Lung (tissue), 12 donors: ENCODE measurements around the gene CACNB4. TPM values are rescaled to one million over a fixed set of nuclear protein-coding genes. Genes with fewer than 3 reads are reported as not detected.
A peak's percentile ranks its signal among the peaks of the same experiment; 100 is the strongest.

Source experiments
- ATAC-seq: fragments of 200-7000 bp; cut with Tn5 transposase; one replicate; pipeline ENCODE4 v1.9.1; 2020; ENCODE audit warnings: moderate number of reproducible peaks; ENCODE audit not compliant: insufficient read depth, low FRiP score
- DNase-seq, 3 donors: peaks; one replicate each; pipeline ENCODE4 v3.0.0-alpha.2; 2013 to 2017
- H3K27ac ChIP-seq, 2 donors: one replicate each; pipeline ENCODE4 v1.5.1; 2013; ENCODE audit warnings: mild to moderate bottlenecking in 2 of 2, moderate library complexity in 2 of 2, control low read depth in 1 of 2, inconsistent platforms in 1 of 2, low read depth in 1 of 2, low read length in 1 of 2
- H3K27me3 ChIP-seq, 3 donors: one replicate each; pipeline ENCODE4 v1.5.1; 2013; ENCODE audit warnings: low read length in 2 of 3; ENCODE audit not compliant: control insufficient read depth in 3 of 3, insufficient read depth in 3 of 3
- H3K36me3 ChIP-seq, 4 donors: one replicate each; pipeline ENCODE4 v1.5.1; 2013; ENCODE audit warnings: low read length in 4 of 4, mild to moderate bottlenecking in 1 of 4, moderate library complexity in 1 of 4; ENCODE audit not compliant: control insufficient read depth in 4 of 4, insufficient read depth in 4 of 4
- H3K4me1 ChIP-seq, 5 donors: one replicate each; pipeline ENCODE4 v1.5.1; 2013; ENCODE audit warnings: low read length in 5 of 5, mild to moderate bottlenecking in 2 of 5, moderate library complexity in 1 of 5; ENCODE audit not compliant: control insufficient read depth in 5 of 5, insufficient read depth in 5 of 5
- H3K4me3 ChIP-seq: one replicate; pipeline ENCODE4 v1.5.1; 2013; ENCODE audit warnings: mild to moderate bottlenecking, control low read depth, moderate library complexity
- H3K9ac ChIP-seq, 2 donors: one replicate each; pipeline ENCODE4 v1.5.1; 2013; ENCODE audit warnings: low read length in 2 of 2, control low read depth in 1 of 2; ENCODE audit not compliant: insufficient read depth in 1 of 2
- H3K9me3 ChIP-seq, 4 donors: one replicate each; pipeline ENCODE4 v1.5.1; 2013; ENCODE audit warnings: low read length in 3 of 4, mild to moderate bottlenecking in 1 of 4, moderate library complexity in 1 of 4; ENCODE audit not compliant: control insufficient read depth in 4 of 4, insufficient read depth in 3 of 4
- WGBS, 2 donors: extraction: QIAGEN DNeasy Blood & Tissue Kit; methylation state at CpG; one replicate each; pipeline ENCODE4 v1.1.7; 2013; 5-methylcytosine and 5-hydroxymethylcytosine counted together
- polyA plus RNA-seq, 2 donors: library from polyadenylated mRNA; stranded (reverse); fragments of 200-250 nt; gene quantifications; one replicate each; pipeline ENCODE4 v1.2.1, GENCODE V29; 2013
- total RNA-seq, 2 donors: library from RNA; depleted of rRNA in 1 of 2; stranded (reverse); fragments of >200 nt in 1 of 2; gene quantifications; one replicate each; pipeline ENCODE4 v1.2.1, GENCODE V29; 2014 to 2021
- TF ChIP-seq, protein P1 (sequence below): IDR thresholded peaks from 2 replicates; pipeline ENCODE4 v1.5.1; 2012; ENCODE audit warnings: mild to moderate bottlenecking; ENCODE audit errors: control extremely low read depth, extremely low read depth
- donor health status: control.
- donor health status: control.
- donor health status: Bipolar disorder and iron deficiency.
- donor health status: healthy.
- donor health status: DM: yes; HTN: yes; CAD: no.

Gene CACNB4
- total and polyA plus RNA-seq, 4 donors, result 0.57 to 10.9 (median 5.5) TPM

DNA sequence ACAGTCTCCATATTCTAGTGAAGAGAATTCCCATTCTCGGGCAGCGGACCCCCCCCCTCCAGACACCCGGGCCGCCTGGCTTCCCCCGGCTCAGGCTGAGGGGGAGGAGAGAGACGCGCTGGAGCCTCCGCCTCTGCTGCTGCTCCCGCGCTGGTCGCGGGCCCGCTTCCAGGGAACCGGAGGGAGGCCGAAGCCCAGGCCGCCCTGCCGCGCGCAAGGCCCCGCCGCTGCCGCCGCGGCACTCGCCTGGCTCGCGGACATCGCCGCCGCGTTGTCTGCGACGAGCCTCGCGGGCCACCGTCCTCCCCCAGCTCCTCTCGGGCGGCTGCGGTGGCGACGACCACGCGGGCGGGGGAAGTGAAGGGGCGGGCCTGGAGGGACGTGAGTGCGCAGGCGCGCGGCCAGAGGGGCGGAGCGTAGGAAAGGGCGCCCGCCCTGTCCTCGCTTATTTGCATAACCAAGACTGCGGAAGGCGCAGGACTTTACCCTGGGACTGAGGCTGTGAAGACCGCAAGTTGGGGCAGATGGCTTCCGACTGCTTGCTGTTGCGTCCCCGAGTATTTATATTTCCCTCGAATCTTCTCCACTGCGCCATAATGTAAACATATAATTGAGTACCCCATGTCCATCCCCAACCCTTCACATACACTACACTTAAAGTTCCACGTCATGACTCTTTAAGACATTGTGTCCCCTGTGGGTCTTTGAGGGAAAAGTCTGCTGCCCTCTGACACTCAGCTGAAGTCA lies 270.5 kb downstream of the CACNB4 start, which contains the start of gene ARL5A:
TSS of gene ARL5A (minus strand) at position 279 of the 747 bp plus-strand sequence. CDS start at position 34, 245 bp downstream.
- Histone ChIP-seq H3K27me3 (no peaks in the 10 kb centered on the region), H3K36me3 (no peaks in the 10 kb centered on the region), H3K9ac (peak within 1 kb of the TSS; percentile 46 to 90), H3K4me3 (peak within 1 kb of the TSS; percentile 75), H3K4me1 (peaks cover 5 to 25% (median 12%) of the 10 kb centered on the region in 5 donors), H3K9me3 (no peaks in the 10 kb centered on the region), H3K27ac (peak within 1 kb of the TSS; percentile 88 to 96)
- ATAC-seq, result peak; percentile 99
- peak; percentile 97 to 99 (median 97) for DNase-seq
- TF ChIP-seq, protein P1, sequence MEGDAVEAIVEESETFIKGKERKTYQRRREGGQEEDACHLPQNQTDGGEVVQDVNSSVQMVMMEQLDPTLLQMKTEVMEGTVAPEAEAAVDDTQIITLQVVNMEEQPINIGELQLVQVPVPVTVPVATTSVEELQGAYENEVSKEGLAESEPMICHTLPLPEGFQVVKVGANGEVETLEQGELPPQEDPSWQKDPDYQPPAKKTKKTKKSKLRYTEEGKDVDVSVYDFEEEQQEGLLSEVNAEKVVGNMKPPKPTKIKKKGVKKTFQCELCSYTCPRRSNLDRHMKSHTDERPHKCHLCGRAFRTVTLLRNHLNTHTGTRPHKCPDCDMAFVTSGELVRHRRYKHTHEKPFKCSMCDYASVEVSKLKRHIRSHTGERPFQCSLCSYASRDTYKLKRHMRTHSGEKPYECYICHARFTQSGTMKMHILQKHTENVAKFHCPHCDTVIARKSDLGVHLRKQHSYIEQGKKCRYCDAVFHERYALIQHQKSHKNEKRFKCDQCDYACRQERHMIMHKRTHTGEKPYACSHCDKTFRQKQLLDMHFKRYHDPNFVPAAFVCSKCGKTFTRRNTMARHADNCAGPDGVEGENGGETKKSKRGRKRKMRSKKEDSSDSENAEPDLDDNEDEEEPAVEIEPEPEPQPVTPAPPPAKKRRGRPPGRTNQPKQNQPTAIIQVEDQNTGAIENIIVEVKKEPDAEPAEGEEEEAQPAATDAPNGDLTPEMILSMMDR, result no peak
- 0 to 1% methylated on average over 44 to 64 of the region's 64 CpGs for WGBS, 2 donors

DNA sequence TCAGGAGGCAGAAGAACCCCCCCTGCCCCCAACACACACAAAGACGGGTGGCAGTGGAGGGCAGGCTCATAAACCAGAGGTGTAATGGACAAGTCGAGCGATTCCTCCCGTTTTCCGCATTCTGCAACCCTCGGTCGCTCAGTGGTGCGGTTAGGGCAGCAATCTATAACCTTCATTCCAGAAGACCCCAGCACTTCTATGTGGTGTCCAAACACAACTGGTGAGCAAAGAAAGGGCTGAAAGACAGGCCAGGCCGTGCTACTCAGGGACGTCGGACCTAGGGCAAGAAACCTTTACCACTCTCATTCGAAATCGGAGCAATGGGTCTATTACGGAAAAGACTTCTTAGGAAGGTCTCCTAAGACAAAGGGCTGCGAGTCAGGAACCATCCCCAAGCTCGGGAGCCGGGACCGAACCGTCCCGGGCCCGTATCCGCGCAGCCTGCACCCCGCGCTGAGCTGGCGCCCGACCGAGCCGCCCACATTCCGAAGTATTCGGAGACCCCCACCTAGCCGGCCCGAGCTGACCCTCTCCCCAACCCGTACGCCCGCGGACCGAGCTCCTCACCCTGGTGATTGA lies 271.2 kb downstream of the CACNB4 start:
- TF ChIP-seq, protein P1, result no peak
- Histone ChIP-seq H3K27me3 (no peaks in the 10 kb centered on the region), H3K9me3 (no peaks in the 10 kb centered on the region), H3K4me3 (peak overlapping the region; percentile 75), H3K36me3 (no peaks in the 10 kb centered on the region), H3K9ac (peak overlapping the region; percentile 46 to 83), H3K27ac (peak overlapping the region; percentile 88 to 96), H3K4me1 (peaks cover 5 to 25% (median 12%) of the 10 kb centered on the region in 5 donors)
- WGBS, 2 donors, result 0 to 1% methylated on average over 37 to 38 of the region's 38 CpGs
- ATAC-seq, result peak; percentile 7
- DNase-seq, result peak; percentile 30 to 52 (median 44)

DNA sequence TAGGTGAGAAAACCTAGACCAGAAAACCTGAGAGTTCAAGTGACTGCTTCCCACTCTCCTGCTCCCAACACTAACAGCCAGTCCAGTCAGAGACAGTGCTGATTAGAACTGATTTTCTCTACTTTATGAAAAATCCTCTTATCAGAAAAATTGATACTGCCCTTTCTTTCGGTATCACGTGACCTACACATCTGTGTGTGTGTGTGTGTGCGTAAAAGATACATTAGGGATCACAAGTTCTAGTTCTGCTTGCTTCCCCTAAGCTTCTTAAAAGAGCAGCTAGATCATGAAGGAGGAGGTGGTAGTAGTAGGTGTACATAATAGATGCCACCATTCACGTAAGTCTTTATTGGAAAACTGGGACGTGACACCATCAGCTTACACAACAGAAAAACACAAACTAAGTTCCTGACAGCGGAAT lies 272.1 kb downstream of the CACNB4 start:
- H3K27me3 ChIP-seq, result no peaks in the 10 kb centered on the region
- H3K36me3 ChIP-seq, result no peaks in the 10 kb centered on the region
- no peak for ATAC-seq
- peaks cover 5 to 25% (median 12%) of the 10 kb centered on the region in 5 donors for H3K4me1 ChIP-seq
- no peaks in the 10 kb centered on the region for H3K9me3 ChIP-seq
- H3K27ac ChIP-seq, result peak overlapping the region in 1 of 2 donors; percentile 29
- TF ChIP-seq, protein P1, result no peak
- H3K4me3 ChIP-seq, result no peak overlapping the region
- H3K9ac ChIP-seq, result peak overlapping the region; percentile 46 to 83
- peak in 2 of 3 donors; percentile 35 to 36 for DNase-seq
- WGBS, 2 donors, result 27 to 36% methylated on average over 6 of the region's 6 CpGs
